ENCODE results near the gene RAPGEF5.

The RAPGEF5 gene

GRCh38 chr7:22378199-22378980 is 21.4 kb upstream of the RAPGEF5 start:
- no peak for DNase-seq

GRCh38 chr7:22377703-22378102 is 20.7 kb upstream of the RAPGEF5 start:
- no peak for DNase-seq

GRCh38 chr7:22375359-22376048 is 18.6 kb upstream of the RAPGEF5 start:
- DNase-seq: no peak

- DNase-seq: no peak
Measured at GRCh38 chr7:22373911-22374310, 17.0 kb upstream of the RAPGEF5 start.

GRCh38 chr7:22373388-22373787 is 16.4 kb upstream of the RAPGEF5 start:
- no peak for DNase-seq

- no peak for DNase-seq
Measured at GRCh38 chr7:22372863-22373262, 15.9 kb upstream of the RAPGEF5 start.

- no peak for DNase-seq
Measured at GRCh38 chr7:22371878-22372277, 14.9 kb upstream of the RAPGEF5 start.

GRCh38 chr7:22364900-22365299 is 7.9 kb upstream of the RAPGEF5 start:
- no peak for DNase-seq

- DNase-seq: no peak
Measured at GRCh38 chr7:22363756-22364422, 6.9 kb upstream of the RAPGEF5 start.

- no peak for DNase-seq
Measured at GRCh38 chr7:22361795-22362194, 4.8 kb upstream of the RAPGEF5 start.

GRCh38 chr7:22361320-22361719 is 4.4 kb upstream of the RAPGEF5 start:
- no peak for DNase-seq

- no peak for DNase-seq
Measured at GRCh38 chr7:22358820-22359697, 2.1 kb upstream of the RAPGEF5 start.

- no peak for DNase-seq
Measured at GRCh38 chr7:22357311-22358175, 589 bp upstream of the RAPGEF5 start.

- no peak for DNase-seq
Measured at GRCh38 chr7:22356010-22356691, 803 bp downstream of the RAPGEF5 start.

GRCh38 chr7:22355620-22356009 is 1.3 kb downstream of the RAPGEF5 start:
- DNase-seq: no peak

GRCh38 chr7:22354462-22354861 is 2.5 kb downstream of the RAPGEF5 start:
- no peak for DNase-seq

- DNase-seq: no peak
Measured at GRCh38 chr7:22352887-22353286, 4.1 kb downstream of the RAPGEF5 start.

- DNase-seq: no peak
Measured at GRCh38 chr7:22351878-22352277, 5.1 kb downstream of the RAPGEF5 start.

GRCh38 chr7:22351329-22351692 is 5.6 kb downstream of the RAPGEF5 start:
- DNase-seq: no peak

- DNase-seq: no peak
Measured at GRCh38 chr7:22350466-22351328, 6.3 kb downstream of the RAPGEF5 start.

Data from T1000 (cell line).